Measurements from ENCODE around the gene AKAP3.
A peak's percentile ranks its signal among the peaks of the same experiment; 100 is the strongest.

The AKAP3 gene

DNA sequence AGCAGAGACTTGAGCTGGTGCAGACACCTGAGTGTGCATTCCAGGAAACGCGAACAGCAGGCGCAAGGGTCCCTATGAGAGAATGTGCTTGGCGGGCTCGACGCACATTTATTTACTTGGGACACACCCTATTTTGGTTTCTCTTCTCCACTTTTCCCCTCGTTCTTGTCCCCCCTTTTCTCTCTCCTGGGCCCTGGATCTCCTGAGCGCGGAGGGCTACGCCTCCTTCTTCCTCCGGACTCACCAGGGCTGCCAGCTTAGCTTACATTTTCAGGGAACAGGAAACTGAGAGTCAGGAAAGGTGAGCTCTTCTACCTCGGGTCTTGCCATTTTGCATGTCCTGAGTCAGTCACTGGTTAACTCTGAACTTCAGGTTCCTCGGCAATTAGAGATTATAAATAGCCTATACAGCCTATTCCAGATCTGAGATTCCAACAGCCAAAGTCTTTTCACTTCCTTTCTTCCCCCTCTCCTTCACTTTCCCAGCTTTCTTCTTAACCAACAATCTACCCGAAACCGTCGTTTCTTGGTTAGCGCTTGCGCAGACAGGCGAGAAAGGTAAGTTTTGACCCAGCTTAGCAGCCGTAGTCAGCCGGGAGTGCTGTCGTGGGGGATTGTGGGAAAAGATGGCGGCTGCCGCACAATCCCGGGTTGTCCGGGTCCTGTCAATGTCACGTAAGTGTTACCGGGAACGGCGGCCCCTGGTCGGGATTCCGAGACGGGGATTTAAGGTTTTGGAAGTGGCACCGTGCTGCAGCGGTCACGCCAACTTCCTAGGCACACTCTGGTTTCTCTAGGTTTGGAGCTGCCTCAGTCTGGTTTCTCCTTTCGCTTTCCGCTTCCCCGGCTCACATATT lies at the start of gene AKAP3, which contains the start of gene NDUFA9:
AKAP3 (minus strand) TSS at position 551 of the 857 bp plus-strand sequence. CDS start 10,855 bp downstream, outside the sequence.
NDUFA9 (plus strand) TSS at position 614 of the 857 bp plus-strand sequence; CDS start at position 627, 13 bp downstream.
- peak; percentile 85 for DNase-seq

DNA sequence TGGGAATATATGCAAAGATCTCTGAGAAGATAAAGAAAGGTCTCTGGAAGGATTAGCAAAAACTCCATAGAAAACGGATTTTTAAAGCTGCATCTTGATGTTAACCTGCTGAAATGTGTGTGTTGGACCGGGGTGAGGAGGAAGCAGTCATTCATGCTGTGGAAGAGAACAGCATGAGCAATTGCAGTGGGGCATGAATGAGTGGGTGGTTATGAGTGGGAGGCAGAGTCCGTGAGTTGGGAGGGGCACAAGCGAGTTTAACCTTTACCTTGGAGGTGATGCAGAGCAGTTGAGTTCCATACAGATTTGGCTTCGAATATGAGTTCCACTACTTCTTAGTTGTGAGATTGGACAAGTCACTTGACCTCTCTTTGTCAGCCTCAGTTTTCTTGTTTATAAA lies 41.9 kb upstream of the AKAP3 start:
- DNase-seq: no peak

DNA sequence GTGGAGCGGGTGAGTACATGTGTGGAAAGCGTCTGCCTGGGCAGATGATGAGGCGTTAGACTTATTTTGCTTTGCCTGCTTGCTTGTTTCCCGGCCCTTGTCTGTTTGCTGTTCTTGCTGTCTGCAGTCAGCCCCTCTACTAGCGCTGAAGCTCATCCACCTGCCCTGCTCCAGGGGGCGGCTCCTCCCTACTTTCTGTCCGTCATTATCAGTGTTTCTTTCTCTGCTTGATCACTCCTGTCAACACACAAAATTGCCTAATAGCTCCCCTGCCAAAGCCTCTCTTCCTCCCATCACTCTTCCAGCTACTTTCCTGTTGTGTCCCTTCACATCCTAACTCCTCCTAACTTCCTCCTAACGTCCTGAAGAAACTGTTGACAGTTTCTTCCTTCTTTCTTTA lies 36.5 kb upstream of the AKAP3 start:
- DNase-seq: no peak

DNA sequence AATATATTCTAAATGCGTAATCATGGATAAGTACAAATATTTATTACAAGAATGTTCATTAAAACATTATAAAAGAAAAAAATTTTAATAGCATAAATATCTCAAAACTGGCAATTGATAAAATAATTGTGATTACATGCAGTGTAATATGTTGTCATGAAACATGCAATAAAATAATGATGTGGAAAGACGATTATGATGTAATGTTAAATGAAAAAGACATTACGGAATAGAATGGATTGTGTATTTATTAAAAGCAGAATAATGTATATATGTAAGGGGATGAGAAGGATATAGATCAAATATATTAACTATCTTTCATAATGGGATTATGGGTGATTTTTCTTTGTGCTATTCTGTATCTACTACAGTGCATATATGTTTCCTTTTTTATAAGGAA lies 32.9 kb upstream of the AKAP3 start:
- no peak for DNase-seq

DNA sequence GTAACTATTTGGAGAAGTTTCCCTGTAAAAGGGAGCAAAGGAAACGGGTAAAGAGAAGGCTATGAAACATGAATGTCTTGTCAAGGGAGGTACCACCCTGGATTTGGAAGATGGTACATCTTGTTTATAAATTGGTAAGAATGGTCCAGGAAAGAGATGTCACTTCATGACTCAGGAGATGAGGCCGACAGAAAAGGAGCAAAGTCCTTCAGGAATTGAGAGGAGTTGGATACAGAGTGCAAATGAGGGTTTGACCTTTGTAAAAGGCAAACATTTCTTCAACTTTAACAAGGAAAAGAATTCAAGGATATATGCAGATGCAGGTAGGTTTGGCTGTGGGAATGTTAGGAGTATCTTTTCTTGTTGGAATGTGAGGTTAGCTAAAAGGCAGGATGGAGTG lies 30.9 kb upstream of the AKAP3 start:
- no peak for DNase-seq

DNA sequence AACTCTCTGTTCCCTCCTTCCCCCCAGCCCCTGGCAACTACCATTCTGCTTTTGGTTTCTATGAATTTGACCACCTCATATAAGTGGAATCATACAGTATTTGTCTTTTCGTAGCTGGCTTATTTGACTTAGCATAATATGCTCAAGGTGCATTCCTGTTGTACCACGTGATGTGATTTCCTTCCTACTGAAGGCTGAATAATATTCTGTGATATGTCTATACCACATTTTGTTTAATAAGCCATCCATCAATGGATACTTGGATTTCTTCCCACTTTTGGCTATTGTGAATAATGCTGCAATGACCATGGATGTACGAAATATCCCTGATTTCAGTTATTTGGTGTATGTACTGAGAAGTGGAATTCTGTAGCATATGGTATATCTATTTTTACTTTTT lies 16.4 kb upstream of the AKAP3 start:
- peak; percentile 16 for DNase-seq

DNA sequence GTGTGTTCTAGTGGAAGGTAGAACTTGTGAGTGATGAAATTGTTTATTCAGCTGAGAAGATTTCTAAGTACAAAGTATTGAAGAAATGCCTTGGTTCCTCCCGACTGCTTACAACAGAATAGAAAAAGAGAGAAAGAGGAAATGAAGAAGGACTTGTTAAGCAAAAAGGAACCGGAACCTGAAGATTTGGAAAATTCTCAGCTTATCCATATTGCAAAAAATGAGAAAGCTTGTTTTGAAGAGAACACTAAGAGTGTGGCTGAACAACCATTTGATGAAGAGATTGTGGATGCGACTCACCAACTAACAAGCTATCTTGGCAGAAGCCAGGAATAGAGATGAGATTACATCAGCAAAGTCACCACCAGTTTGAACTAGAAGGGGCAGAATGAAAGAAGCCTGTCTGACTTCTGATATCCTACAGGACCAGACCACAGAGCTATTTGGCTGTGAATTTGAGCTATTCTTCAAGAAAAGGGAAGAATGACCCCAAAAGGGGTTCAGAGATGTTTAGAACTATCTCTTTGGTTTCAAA lies 15.2 kb upstream of the AKAP3 start:
- DNase-seq: peak; percentile 93

DNA sequence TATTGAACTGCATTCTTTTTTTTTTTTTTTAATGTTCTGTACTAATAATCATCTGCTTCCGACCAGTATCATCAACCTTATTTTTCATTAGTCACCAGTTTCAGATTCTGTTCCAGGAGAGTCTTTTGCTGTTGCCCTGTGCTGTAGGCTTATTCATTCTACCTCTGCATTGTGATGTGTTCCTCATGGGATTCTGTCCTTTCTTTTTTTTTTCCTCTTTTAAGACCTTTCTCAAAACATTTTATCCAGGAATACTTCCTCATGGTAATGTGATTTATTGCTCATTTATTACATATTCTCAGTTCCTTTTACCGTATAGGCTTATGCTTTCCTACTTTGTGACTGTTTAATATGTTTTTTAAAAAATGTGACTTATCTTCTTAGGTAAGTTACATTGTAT lies 4.8 kb upstream of the AKAP3 start:
- DNase-seq: no peak

DNA sequence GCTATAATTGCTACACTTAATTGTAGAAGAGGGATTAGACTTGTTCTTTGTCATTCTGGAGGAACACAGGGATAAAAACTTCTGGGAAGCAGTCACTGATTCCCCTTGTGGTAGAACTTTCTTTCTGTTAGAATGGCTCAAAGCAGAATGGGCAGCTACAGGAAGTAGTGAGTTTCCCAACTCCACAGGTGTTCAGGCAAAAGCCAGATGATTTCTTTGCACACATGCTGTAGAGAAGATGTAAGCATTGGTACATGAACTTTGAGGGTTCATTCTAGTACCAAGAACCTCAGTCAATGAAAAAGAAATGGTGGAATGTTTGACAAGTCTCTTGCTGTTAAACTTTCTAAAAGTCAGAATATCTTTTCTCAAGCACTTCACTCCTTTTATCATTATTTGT lies 4.4 kb upstream of the AKAP3 start:
- DNase-seq: no peak

DNA sequence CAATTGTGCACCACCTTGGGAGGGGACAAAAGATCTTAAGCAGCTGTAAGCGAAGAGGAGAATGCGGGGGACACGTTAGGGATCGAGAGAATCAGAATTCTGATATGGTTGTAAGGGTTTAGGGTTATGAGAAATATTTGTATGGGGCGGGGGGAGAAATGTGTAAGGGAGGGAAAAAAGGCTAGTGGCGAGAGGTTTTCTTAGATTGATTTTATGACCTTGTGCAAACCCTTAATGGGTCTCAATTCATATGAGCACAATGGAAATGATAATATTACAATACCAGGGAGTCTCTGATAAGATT lies 459 bp upstream of the AKAP3 start:
- no peak for DNase-seq

DNA sequence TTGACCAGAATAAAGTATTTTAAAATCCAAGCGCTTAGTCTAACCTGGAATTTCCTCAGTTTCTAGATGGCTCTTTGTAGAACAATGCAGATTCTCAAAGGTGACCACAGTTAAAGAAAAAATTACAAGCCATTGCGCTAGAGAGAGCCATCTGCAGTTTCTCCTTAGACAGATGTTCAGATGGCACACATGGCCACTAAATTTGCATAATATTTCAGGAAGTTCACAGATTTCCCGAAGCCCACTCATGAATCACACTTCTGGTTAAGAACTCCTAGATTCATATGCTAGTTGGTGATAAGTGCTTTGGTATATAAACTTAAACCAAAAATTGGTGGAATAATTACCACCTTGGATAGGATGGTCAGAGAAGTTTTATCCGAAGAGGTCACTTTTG lies 749 bp downstream of the AKAP3 start:
- no peak for DNase-seq

DNA sequence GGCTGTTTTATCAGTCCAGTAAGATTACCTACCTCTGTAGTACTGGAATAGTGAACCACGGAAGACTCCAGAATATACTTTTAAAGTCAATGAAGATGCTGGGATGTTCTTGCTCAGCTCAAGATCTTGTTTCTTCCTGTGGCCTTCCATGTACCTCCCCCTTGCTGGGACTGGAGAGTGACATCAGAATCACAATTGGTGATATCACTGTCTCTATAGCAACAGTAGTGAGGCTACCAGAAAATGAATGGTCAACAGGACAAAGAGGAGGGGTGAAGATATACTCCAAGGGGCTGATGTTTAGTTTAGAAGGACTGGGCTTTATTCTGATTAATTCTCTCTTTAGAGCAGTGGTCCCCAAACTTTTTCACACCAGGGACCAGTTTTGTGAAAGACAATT lies 3.8 kb downstream of the AKAP3 start:
- DNase-seq: no peak

DNA sequence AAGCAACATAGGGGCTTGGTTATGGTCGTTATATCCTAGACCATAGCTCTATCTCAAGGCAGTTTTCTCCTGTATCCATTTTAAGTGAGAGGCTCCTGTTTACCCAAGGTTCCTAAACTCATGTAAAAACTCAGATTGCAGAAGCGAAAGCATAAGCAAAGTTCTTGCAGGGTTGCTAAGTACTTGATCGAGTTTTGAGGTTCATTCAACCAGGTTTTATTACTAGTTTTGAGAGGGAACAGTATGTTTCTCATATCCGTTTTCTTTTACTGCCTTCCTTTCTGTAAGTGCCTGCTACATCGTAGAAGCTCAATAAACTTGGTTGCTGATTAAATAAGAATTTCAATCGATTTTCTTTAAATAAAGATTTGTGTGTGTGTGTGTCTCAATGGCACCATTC lies 5.1 kb downstream of the AKAP3 start:
- no peak for DNase-seq

DNA sequence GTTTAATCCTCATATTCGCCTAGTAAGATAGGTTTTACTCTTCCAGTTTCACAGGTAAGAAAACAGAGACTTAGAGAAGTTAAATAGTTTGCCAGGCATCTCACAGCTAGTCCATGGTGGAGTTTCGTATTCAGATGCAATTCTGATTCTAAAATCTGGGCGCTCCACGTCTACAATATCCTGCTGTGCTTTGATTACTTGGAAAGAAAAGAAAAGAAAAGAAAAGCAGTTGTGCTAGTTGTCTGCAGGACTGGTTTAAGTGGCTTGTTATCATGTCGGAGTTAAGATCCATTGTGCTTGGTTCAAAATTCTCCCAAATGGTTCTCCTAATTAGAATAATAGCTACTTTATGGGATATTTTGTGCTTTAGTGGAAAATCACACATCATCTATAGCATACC lies 18.6 kb downstream of the AKAP3 start:
- no peak for DNase-seq

DNA sequence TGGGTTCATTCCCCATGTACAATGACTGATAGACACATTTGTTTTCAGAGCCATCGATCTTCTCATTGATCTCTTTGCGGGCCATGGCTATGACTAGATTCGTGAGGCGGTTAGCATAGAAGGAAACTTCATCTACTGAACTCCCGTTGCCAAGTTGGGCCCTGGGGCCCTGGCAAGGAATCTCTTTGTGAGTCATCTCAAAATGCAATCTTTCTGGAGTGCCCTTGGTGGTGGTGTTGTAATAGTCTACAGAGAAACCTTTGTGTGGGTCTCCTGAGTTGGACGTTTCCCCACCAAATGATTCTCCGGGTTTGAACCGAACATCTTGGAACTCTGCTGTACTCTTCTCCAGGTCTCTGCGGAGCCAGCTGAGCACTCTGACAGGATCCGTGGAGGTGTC lies 20.4 kb downstream of the AKAP3 start:
- no peak for DNase-seq

DNA sequence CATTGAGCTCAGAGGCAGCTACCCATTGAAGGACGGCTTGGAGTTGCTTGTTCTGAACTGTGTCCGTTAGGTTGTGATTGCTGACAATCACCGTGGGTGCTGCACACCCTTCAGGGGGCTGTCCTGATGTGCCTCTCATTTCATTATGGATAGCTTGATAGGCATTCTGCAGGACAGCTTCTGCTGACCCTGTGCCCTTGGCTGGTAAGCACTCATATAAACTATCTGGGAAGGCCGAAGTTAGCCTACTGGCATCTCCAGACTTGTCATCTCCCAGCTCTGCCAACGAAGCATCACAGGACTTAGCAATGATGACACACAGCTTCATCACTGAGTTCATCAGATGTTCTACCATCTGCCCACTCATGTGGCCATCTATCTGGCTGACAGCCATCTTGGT lies 22.3 kb downstream of the AKAP3 start:
- no peak for DNase-seq

DNA sequence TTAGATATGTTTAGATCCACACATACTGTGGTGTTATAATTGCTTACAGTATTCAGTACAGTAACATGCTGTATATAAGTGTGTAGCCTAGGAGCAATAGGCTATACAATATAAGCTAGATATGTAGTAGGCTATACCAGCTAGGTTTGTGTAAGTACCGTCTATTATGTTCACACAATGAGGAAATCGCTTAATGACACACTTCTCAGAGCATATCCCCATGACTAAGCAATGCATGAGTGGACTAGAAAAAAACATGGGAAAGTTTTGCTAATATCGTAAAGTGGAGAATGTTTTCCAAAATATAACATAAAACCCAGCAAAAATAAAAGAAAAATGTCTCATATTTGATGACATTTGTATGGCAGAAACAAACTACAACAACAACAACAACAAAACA lies 27.3 kb downstream of the AKAP3 start:
- no peak for DNase-seq

DNA sequence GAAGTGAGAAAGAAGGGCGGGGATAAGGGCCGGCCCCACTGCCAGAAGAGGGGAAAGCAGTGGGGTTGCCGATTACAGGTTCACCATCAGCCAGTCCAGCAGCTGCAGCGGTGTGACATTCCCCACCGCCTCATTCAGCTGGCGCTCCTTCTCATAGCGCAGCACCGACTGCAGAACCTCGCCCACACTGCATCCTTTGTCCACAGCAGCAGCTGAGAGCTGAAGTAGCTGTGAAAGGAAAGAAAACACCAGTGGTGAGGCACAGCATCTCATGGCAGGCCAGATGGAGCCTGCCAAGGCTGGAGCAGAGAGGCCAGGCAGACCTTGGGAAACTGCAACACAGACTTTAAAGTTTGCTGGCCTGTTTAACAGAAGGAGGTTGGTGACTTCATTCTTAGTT lies 33.2 kb downstream of the AKAP3 start:
- DNase-seq: no peak

DNA sequence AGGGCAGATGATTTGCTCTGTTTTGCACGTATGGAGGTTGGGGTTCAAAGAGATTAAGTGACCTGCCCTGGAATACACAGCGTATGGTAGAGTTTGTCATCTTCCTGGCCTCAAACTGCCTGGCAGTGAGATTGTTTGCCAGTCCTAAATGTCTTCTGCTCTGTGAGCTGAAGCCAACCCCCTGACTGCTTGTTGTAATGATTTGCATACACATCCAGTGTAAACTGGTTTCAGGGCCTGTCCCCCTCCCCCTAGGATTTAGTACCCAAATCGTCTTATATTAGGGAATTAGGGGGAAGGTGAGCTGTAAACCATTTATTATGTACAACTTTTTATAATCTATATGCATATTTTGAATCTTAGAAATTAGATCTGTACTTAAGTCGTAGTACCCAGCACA lies 38.4 kb downstream of the AKAP3 start:
- DNase-seq: no peak

DNA sequence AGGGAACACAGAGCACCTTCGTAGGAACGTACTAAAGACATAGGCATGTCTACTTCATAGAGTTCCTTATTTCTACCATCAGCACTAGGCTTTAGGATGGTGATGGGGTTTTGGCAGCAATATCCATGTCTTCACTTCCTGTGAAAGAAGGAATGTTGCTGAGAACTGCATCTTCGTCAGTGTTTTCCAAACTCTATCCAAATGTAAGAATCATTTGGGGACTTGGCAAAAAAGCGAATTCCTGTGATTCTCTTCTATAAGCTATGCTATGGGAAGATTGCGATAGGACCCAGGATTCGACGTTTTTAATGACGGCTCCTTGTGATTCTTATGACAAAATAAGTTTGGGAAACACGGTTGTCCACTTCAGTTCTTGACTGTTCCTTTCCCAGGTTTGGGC lies 39.8 kb downstream of the AKAP3 start:
- DNase-seq: no peak

DNA sequence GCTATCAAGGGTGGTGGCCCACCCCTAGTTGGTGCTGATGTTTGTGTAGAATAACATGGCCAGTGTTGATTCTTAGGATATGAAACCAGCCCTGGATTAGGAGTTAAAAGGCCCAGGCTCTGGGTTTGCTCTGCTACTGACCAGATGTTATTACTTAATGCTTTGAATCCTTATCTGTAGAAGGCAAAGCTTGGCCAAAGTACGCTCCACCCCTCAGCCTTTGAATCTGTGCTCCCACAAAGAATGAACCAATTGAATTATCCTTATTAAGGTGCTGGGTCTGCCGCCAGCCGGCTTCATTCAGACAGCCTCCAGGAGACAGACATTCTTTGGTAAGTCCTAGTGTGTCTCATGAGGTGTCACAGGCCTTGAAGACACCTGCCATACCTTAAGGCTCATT lies 41.8 kb downstream of the AKAP3 start:
- DNase-seq: no peak

DNA sequence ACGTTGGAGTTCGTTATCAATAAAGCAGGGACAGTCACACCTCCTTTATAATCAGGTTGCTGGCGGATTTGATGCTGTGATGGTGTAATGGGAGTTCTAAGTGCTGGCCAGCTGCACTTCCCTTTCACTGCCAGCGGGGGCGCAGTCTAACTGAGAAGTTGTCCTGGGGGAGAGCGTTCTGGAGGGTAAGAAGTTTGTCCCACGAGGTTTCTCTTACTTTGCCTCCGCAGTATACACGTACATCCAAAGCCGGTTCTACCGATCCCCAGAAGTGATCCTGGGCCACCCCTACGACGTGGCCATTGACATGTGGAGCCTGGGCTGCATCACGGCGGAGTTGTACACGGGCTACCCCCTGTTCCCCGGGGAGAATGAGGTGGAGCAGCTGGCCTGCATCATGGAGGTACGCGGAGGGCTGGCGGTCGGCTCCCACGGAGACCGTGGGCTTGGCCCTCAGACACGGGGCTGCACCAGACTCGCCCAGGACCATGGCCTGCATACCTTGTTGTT lies 44.1 kb downstream of the AKAP3 start:
- peak; percentile 89 for DNase-seq

DNA sequence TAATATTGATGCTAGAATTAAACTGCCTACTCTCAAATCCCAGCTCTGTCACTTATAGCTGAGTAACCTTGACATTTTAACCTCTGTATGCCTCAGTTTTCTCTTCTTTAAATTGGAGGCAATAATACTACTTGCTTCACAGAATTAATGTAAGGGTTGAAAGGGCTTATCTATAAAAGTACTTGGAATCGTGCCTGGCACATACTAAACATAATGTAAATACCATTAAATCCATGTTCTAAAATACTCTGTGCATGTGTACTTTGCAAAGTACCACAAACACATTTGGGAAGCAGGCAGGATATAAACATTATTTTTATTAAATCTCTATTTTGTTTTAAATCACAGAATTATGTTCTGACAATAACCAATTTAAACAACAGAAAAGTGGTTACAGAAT lies 44.9 kb downstream of the AKAP3 start:
- DNase-seq: no peak

DNA sequence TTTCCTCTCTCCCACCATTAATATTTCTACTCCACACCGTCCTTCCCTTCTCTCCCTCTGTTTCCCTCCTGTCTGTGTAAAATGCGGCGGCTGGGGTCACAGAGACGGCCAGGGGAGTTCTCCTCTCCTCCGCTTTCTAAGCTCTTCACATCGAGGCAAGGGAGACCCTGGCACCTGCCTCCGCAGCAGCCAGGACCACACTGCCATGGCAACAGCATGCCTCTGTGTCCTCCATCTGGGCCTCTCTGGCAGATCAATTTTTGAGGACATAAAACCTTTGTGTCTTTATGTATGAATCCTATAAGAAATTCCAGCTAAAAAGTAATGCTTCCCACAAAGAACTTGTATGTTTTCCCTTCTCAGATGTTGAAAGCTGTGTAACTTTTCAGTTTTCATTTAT lies 45.4 kb downstream of the AKAP3 start:
- DNase-seq: no peak

DNA sequence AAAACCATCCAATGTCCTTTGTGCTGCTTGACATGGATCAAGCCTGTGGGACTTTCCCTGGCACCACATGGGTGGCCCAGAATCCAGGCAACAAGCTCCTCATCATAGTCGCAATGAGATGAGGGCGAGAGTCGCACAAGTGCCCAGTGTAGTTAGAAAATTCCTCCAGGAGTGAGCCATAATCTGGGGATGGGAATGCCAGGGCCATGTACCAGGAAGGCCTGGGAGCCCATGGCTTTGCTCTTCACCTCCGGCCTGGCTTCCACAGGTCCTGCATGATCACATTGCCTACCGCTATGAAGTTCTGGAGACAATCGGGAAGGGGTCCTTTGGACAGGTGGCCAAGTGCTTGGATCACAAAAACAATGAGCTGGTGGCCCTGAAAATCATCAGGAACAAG lies 53.0 kb downstream of the AKAP3 start:
- no peak for DNase-seq

Data from fibroblast of skin of right biceps (primary cell).